ENCODE measurements around the gene RTKN.

The RTKN gene

DNA sequence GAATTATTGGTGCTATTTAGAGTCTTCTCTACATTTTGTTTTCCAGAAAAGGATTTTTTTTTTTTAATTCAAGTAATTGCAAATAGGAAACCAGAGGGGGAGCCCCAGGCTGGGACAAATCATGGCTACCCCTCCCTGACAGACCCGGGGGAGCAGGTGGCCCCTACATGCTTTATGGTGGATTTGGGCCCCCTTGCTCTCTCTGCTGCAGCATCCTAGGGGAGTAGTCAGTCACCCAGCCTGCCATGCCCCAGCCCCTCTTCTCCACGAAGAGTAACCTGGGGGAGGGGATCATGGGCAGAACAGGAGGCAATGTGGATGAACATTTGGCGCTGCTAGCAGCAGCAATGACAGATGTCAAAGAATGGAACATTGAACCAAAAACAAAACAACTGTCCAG, 25.0 kb downstream of the RTKN start:
- no peak for DNase-seq

DNA sequence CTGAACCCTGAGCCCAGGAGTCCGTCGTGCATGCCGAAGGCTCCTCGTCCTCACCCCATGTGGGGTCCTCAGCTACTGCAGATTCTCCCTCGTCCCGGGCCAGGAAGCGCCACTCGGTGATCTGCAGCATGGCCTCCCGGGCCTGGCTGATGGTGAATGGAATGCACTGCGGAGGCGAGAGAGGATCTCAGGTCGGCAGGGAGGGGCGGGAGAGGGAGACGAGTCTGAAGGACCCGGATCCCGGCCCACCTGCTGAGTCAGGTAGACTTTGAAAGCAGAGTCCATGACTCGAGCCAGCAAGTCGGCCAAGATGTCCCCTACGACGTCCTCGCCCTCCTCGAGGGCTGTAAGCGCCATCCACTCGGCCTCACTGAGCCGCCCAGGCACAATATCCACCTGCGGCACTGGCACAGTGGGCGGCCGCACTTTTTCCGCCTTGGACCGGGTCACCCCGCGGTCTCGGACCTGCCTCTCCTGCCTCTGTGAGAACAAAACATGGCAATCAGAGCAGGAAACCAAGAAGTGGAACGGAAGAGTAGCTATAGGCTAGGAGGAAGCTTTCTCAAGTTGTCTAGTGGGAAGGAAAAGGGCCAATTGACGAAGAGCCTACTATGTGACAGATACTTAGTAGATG, 25.9 kb downstream of the RTKN start:
- DNase-seq: peak in 1 of 5 donors; percentile 17

DNA sequence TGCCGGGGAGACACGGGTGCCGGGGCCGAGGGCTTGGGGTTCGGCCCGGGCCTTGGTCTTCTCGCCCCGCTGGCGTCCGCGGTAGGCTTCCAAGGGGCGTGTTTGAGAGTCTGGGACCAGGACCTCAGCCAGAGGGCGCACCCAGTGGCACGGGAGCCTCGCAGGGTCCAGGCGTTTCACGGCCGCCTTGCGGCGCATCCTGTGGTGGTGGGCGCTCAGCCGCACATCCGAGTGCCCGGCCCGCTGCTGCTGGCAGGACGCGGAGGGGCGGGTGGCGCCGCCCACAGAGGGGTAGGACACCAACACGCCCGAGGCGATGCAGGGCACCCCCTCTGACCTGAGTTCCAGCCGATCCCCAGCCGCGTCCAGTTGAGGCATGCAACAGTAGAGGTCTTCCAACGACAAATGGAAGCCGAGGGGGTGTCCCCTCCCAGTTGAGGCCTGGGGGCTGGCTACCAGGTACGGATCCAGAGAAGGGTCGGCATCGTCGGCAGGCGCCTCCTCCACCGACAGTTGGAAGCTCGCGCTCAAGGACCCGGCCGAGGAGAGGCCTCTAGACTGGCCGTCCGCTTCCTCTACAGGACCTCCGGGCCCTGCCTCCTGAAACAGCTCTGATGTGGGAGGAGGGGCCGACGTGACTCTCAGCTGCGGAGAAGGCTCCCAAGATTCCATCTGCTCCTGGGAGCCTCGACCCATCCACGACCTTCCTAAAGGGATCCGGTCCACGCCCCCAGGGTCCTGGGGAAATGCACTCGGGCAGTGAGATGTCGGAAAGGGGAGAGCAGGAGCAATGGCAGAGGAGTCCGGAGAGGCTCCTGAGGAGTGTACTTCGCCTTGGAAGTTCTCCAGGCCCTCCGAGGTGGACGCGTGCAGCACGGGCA, 26.6 kb downstream of the RTKN start:
- DNase-seq: peak in 2 of 5 donors; percentile 19 to 36

DNA sequence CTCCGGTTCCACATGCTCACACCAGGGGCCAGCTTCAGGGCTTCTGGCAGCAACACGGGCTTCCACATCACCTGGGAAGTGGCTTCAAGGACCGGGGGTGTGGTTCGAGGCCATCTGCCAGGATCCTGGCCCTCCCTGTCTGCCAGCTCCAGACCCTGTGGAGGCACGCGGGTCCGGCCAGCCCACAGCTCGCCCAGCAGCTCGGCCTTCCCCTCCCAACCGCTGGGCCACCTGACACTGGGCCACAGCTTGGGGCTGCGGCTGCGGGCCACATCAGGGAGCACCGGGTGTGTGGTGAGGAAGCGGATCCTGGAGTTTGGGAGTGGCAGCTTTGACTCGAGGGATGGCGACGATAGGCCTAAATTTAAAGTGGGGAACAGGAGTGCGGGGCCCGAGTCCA, 27.3 kb downstream of the RTKN start:
- no peak for DNase-seq

DNA sequence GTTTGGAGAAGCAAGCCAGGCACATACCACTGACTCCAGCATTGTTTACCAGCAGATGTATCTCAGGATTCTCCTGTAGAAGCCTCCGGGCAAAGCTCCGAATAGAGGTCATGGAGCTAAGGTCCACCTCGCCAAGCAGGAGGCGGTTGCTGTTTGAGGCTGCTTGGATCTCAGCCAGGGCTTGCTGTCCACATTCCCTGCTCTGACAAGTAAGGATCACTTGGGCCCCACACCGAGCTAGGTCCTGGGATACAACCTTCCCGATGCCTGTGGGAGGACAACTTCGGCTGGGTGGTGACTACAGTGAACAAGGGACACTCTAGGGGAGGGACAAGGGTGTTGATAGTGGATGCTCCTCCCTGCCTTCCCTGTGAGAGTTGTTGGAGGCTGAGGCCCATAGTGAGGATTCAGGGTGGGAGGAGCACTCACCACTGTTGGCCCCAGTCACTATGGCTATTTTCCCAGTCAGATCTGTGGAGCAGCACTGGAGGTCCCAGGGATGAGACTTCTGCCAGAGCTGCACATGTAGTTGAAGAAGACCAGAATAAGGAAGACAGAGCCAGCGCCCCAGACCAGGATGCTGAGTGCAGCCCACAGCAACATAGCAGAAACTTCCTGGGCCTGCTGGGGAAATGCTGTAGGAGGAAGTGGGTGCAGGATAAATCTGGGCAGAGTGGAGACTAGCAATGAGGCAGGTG, 28.6 kb downstream of the RTKN start:
- no peak for DNase-seq

DNA sequence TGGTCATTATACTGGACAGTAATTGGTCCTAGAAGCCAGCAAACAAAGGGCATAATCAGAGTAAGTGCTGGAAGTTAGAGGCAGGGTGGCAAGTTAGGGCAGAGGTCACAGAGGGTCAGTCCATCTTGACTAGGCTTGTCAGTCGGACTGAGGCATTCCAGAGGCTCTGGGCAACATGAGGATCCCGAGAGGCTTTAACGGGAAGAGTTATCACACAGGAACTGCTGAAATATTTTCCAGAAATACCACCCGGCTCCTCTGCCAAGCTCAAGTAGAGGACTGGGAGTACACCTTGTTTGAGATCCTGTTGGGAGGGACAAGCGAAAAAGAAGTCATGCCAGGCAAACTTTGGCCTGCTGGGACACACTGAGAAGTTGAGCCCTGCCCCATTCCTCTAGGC, 34.1 kb downstream of the RTKN start:
- no peak for DNase-seq

DNA sequence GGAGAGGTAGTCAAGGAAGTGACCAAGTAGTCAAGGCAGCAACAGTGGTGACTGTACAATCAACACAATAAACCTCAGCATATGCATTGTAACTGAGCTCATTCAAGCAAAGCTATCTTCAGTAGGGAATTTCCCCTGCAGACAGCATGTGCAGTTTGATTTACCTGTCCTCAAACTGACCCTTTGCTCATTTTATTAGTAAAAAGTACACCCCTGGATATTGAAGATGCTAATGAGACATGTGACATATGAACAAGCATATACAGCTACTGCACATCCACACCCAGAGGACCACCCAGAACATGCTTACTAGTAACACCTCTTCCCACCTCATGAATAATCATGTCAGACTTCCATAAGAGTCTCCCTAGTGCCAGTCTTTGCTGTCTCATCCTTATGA, 35.7 kb downstream of the RTKN start:
- DNase-seq: no peak

DNA sequence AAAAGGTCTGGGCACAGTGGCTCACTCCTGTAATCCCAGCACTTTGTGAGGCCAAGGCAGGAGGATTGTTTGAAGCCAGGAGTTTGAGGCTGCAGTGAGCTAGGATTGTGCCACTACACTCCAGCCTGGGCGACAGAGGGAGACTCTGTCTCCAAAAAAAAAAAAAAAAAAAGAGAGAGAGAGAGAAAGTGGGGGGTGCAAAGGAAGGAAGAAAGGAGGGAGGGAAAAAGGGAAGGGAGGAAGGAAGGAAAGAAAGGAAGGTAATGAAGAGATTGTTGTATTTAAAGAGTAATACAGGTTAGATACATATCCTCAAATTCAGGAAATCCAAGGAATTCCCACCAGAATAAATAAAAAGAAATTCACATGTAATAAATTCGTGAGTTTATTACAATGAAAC, 39.8 kb downstream of the RTKN start:
- no peak for DNase-seq

DNA sequence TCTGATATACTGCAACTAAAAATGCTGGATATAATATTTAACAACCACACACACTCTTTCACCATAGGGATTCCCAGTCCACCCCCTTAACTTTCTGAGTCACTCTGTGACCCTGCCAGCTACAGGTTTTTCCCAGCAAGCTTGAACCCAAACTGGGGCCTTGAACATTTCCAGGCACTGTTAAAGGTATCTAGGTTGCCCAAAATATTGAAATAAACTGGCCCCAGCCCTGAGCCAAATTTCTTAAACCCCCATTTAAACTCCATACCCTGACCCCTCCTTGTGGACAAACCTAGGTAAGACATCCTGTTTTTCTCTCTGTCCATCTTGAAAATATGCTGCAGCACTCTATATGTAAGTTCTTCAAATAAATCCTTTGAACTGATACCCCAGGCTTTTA, 42.0 kb downstream of the RTKN start:
- peak in 1 of 5 donors; percentile 43 for DNase-seq

DNA sequence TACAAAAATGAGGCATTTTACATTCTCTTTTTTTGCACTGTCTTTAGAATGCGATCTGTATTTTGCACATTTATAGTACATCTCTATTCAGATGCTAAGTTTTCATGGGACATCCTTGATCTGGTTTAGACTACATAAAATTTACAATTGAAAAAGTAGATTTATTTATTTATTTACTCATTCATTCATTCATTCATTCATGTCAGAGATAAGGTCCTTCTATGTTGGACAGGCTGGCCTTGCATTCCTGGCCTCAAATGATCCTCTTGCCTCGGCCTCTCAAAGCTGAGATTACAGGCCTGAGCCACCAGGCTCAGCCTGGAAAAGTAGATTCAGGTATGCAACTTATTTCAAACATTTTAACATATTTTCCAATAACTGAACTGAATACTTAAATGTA, 45.6 kb downstream of the RTKN start:
- DNase-seq: no peak

DNA sequence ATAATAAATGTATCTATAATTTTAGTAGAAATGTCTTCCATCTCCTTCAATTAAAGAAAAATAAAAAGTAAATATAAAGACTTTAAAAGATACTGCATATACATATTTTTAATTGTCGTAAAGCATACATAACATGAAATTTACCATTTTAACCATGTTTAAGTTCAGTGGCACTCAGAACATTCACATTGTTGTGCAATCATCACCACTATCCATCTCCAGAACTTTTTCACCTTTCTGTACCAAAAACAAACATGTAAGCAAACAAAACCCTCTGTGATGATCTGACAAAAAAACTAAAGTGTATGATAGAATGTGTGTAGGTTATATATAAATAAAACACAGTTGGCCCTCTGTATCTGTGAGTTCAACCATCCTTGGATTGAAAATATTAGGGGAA, 48.2 kb downstream of the RTKN start:
- no peak for DNase-seq

DNA sequence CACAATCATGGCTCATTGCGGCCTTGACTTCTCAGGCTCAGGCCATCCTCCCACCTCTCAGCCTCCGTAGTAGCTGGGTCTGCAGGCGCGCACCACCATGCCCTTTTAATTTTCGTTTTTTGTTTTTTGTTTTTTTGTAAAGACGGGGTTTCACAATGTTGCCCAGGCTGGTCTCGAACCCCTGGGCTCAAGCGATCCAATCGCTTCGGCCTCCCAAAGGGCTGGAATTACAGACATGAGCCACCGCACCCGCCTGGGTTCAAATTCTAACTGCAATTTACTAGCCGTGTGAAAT, 49.3 kb downstream of the RTKN start:
- DNase-seq: no peak

DNA sequence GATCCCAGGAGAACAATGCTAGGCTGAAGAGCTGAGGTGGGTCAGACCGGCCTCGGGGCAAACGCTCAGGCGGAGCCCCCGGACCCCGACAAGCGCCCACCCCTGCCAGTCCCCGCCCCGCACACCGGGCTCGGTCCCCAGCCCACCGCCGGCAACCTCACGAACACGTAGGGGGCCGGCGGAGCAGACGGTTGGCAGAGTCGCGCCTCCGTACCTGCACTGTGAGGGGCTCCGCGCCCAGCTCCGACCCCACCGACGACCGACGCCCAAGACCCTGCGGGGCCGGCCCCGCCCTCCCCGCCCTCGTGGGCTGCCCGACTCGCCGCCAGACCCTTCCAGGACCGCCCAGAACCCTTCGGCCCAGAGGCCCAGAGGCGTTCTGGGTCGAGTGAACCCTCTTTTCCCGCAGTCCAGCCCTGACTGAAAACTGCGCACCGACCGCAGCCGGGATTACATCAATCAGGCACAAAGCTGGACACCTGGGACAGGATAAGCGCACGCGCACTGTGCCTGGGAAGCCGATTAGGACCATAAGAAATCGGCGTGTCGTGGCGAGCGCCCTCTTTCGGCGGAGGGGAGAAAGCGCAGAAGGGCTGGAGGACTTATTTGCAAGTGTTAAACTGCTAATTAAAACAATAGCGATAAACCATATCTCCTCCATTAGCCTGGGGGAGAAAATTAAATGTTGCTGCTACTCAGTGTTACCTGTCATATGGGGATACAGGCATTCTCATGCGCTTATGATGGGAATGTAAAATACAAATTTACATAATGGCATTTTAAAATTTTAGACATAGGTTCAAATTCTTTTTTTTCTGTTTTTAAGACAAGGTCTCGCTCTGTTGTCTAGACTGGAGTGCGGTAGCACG, 49.9 kb downstream of the RTKN start:
- DNase-seq: peak; percentile 88 to 95 (median 91)

DNA sequence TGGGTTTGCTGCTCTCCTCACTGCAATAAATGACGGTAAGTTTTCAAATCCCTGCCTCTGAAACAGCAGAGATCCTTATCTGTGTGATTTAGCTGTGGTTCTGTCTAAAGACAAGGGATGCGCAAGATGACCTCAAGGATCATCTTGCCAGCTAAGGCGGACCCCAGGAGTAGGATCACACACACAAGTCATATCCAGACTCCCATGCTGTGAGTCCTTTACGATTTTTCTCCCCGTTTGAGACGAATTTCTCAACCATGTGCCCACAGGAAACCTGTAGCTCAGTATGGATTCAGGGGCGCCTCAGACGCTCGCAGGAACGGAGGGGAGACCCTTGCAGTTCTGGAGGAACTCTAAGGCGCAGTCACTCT, 50.5 kb downstream of the RTKN start:
- no peak for DNase-seq

DNA sequence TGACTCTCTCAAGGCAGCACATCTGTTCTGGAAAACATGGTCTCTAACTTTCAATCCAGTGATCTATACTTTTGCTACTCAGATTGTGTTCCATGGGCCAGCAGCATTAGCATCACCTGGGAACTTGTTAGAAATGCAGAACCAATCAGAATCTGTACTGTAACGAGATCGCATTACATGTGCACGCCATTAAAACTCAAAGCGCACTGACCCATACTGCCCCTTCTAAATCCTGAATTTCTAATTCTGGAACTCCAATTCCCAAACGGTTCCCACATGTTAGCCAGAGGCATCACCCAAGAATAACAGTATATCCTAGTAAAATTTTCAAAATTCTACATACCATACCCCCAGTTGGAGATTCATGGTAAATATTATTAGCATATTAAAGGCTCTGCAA, 51.1 kb downstream of the RTKN start:
- no peak for DNase-seq

DNA sequence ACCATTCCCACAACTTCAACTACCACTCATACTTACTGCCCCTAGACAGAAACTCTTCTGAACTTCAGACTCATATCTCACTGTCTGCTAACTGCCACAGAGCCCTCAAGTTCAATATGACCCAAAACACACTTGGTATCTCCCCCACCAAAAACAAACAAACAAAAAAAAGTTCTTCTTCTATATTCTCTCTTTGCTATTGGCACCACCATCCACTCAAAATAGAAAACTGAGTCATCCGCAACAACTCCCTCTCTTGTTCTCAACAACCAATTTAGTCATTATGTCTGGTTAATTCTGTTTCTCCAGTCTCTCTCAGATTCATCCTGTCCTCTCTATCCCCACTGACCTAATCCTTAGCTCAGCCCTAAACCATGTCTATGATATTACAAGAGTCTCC, 54.4 kb downstream of the RTKN start:
- DNase-seq: no peak

DNA sequence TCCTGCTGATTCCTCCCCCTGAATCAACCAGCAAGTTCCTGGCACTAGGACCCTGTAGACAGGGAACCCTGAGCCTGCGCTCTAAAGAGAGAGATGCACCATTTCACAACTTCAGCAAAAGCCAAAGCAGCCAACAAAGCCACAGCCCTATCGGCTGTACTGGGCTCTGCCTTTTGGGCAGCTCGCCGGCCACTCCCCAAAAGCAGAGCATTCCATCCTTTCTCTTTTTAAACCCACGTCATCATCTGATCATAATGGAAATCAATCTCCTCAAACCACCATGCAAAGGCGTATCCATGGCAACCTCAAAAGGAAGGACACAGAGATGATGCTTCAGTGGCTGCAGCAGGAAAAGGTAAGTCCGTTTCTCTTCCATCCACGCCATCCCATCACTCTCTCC, 56.3 kb downstream of the RTKN start:
- no peak for DNase-seq

DNA sequence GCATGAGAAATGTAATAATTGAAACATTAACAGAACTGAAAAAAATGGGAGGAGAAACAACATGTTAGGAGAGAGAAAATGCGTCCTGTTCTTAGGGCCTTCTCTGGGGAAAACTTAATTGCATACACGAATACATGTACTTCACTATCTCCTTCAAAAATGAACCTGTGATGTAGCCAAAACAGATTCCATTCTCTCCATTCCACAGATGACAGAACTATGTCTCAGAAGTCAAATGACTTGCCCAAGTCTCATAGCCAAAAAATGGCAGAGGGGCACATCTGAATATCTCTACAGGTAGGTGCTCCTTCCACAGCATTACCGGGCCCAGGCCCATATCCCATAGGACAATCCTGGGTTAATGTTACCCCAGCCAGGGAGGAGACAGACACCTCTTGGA, 57.7 kb downstream of the RTKN start:
- DNase-seq: no peak

DNA sequence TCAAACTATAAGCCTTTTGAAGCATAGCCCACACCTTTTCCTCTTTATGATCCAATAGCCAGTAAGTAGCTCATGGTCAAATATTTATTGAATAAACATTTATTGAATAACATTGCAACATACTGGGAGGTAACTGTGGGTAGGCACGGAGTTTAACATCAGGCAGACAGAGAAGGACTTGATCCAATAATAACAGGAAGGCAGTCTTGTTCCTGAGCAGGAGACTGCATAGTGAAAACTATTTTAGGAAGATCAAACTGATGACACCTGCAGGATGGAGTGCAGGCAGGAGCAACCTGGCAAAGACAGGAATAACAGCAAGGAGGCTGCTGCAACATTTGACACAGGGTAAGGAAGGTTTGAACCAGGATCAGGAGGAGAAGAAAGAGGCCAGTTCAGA, 58.5 kb downstream of the RTKN start:
- no peak for DNase-seq

DNA sequence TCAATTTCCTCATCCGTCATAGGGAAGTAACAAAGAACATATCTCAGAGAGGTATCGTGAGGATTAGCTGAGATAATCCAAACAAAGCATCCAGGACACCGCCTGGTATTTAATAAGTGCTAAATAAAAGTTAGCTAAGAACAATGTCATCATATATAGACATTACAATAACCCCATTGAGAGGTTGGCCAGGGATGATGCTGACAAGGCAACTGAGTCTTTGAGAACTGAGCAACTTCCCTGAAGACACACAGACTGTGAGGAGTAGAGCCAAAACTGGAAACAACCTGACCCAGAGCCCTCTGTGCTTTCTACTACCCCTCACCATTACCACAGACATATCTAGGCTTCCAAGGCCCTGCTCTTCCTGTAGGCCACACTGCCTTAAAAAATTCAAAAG, 60.0 kb downstream of the RTKN start:
- DNase-seq: no peak

DNA sequence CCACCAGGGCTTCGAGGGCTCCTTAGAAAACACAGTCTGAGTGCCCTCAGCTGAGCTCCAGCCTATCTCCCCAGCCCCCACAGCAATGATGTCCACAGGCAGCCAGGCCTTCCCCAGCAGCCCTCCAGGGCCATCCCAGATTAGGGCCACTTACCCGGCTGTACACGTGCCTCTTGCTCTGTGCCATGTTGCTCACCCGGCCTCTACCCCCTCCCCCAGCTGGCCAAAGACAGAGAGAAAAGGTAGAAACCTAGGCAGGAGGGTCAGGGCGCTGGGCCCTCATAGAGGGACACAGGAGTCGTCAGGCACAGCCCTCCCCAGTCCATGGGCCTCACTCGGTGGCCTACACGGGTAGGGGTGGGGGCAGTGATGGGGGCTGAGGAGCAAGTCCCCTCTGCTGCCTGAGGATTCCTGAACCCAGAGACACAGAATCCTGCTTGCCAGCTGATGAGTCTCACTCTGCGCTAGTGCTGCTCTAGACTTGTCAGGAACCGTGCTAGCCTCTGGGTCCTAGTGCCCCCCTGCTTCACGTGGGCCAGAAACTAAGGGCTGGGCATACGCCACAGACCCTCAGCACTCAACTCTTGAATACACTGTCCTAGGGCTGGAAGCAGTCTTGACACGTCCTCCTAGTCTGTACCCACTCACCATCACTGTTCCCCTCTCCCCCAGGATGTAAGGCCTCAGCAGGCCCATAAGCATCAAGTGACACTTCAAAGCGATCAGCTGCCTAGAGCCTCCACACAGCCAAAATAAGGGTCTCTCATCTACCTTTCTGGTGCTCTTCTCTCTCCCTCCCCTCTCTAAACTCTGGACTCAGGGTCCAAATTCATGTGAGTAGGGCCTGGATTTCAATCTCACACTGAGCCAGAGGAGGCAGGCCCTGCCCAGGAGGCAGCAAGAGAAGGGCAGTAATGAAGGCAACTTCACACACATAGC, 61.6 kb downstream of the RTKN start, which contains the start of gene DCTN1:
Gene DCTN1, minus strand, starts transcription at position 461 of the 939 bp plus-strand sequence. Its CDS starts 274 bp downstream, at position 187.
- peak in 1 of 5 donors; percentile 7 for DNase-seq

DNA sequence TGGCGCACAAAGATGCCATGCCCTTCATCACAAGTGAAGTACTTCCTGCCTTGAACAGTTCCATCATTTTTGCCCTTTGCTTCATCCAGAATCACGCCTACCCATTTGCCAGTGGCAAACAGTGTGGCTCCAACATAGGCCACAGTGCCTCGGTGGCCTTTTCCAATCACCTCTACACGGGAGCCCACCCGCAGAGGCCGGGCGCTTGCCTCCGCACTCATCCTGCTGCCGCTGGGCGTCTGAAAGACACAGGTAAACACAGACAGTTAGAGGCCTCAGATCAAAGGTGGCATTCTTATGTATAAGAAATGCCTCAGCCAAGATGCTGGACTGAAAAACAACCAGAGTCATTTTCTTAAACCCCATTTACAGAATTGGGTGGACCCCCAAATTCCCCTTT, 63.7 kb downstream of the RTKN start:
- DNase-seq: no peak

Measured in T-helper 1 cell (primary cell).